NCI-H1417 treated with DMSO at 0.1 percent for 48 hours (cell line): ENCODE results near the gene CCDC137.
A peak's percentile ranks its signal among the peaks of the same experiment; 100 is the strongest.

Experiments
- DNase-seq: peaks from one replicate; lab custom pipeline; 2025; lab: John Stamatoyannopoulos, UW

Gene CCDC137

DNA sequence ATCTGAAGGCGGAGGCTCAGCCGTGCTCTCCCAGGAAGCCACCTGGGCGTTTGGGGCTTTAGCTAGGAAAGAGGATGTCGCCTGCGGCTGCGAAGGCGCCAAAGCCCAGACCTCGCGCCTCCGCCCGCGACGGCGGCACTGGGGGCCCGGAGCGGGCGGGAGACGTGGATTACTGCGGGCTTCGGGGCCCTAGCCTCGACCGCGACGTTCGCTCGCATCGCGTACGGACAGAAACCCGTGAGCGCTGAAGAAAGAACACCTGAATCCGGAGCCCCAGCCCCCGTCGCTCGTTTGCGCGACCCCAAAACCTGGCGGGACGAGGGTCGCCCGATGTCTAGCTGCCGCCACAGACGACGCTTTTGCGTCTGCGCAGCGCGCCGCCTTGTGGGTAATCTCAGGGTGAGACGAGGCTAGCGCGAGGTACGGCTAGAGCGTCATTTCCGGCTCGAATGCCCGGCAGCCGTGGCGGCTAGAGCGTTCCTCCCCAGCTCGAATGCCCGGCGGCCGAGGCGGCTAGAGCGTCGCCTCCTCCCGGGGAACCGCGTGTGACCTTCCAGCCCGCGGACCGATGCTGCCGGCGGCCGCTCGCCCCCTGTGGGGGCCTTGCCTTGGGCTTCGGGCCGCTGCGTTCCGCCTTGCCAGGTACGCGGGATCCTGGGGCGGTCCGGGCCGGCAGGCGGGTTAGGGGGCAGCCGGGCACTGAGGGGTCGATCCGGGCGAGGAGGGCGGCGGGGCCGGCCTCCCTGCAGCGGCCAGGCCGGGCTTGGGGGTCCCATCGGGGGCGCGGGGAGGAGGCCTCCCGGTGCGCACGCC, 36.6 kb downstream of the CCDC137 start, which contains the start of gene MRPL12:
Gene MRPL12, plus strand, starts transcription at position 434 of the 813 bp plus-strand sequence. Its CDS starts 135 bp downstream, at position 569.
- peak; percentile 50 for DNase-seq

- no peak for DNase-seq
Measured at GRCh38 chr17:81703747-81704654, 37.5 kb downstream of the CCDC137 start.

DNA sequence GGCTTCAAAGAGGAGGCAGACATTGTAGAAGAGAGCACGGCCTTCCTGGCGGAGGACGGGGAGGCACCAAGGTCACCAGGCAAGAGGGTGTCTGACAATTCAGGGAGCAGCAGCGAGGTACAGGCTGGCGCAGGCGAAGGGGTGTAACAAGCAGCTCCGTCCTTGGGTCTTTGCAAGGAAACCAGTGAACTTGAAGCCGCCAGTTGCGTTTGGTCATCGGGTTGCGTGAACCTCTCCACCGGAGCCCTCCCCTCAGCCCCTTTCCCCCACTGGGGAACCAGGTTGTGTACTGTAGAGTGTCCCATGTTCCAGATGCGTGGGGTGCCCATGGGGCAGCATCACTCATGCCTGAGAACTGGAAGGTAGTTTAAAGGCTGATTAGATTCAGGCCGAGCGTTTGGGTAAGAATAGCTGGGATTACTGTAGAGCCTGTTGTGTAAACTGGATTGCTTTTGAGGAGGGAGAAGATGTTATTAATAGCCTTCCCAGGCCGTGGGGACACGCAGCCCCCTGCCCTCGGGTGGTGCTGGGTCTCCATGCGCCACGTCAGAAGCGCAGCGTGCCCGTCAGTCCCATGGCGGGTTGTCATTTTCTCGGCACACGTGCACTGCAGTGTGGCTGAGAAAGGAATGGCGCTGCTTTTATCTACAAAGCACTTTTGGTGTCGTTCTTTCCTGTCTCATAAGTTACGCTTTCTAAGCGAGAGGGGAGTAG, 39.1 kb downstream of the CCDC137 start:
- DNase-seq = no peak

GRCh38 chr17:81706232-81706611, 39.7 kb downstream of the CCDC137 start:
- DNase-seq = no peak

GRCh38 chr17:81706757-81707624, 40.5 kb downstream of the CCDC137 start:
- DNase-seq = no peak

DNA sequence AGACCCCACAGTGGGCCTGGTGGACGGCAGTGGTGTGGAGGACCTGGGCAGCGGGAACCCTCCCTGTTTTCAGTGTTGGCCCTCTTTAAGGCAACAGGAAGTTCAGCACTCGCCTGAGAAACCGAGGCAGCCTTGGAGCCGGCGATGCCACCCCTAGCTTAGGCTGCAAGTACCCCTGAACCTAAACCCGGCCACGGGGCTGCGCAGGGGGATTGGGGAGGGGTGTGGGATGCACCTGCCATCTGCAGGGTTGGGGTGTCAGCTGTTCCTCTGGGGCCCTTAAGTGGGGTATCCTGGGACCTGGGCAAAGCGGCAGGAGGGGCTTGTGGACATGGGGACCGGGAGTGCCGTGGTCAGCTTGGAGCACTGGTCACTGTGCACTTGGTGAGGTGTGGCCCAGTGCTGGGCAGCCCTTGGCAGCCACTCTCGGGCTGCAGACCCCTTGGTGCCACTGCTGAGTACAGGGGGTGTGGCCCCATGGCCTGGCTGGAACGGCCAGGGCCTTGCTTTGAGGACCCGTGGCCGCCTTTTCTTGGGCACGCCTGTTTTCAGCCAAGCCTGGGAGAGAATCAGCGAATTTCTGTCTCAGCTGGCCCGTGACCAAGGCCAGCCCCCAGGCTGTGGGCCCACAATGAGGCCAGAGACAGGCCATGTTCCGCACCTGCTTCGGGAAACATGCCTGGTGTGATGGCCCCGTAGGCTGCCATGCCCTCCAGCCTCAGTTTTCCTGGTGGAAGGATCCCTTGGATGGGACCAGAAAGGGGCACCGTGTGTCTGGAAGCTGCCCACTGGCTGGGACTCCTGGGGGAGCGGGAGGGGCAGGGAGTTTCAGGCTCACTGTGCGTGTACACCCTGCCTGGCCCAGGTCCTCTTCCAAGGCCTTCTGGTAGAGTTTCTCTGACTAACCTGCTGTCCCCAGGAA, 41.4 kb downstream of the CCDC137 start:
- DNase-seq = no peak

DNA sequence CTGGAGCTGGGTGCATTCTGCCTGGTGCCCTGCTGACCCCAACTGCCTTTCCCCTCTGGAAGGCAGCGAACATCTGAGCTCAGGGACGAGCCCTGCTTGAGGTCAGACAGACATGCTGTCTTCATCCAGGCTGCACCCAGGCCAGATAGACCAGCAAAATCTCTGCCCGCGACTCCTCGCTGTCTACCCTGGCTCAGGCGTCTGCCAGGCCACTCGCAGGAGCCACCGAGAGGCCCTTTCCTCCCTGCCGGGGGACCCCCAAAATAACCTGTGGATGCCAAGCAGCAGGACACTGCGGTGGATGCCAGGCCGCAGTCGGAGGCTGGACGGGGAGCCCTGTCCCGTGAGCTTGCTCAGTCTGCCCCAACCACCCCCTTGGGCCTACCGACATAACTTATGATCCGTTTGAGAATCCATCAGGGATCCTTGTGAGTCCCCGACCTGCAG, 42.2 kb downstream of the CCDC137 start:
- DNase-seq = no peak

- no peak for DNase-seq
Measured at GRCh38 chr17:81710514-81711308, 44.2 kb downstream of the CCDC137 start.

DNA sequence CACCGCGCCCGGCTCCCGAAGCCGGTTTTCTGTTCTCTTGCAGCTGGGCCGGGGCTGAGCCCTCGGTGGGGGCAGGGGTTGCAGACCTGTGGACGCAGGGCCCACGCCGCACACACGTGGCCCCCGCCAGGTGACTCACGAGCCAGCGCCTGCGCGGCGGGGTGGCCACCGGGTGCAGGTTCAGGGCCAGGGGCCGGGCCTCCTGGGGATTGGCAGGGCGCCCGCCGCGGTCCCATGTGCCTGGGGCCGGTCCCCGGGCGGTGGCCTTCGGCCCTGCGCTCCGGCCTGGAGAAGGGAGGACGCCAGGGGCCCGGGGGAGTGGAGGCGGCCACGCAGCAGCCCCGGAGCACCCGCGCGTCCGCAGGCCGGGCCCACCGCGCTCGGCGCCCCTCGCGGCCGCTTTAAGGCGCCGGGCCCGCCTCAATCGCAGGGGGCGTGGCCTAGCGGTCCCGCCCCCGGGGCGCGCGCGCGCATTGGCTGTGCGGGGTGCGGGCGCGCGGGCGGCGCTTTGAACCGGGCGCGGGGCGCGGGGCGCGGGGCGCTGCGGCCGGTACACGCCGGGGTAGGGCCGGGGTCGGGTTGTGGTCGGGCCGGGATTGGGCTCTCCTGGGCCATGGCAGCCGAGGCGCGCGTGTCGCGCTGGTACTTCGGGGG, 45.4 kb downstream of the CCDC137 start, which contains the start of gene SLC25A10:
Gene SLC25A10, plus strand, starts transcription at position 471 of the 654 bp plus-strand sequence. Its CDS starts 143 bp downstream, at position 614.
- no peak for DNase-seq

GRCh38 chr17:81712468-81713003, 46.0 kb downstream of the CCDC137 start:
- no peak for DNase-seq

GRCh38 chr17:81713004-81713555, 46.5 kb downstream of the CCDC137 start:
- no peak for DNase-seq

- no peak for DNase-seq
Measured at GRCh38 chr17:81713556-81714411, 47.2 kb downstream of the CCDC137 start.

DNA sequence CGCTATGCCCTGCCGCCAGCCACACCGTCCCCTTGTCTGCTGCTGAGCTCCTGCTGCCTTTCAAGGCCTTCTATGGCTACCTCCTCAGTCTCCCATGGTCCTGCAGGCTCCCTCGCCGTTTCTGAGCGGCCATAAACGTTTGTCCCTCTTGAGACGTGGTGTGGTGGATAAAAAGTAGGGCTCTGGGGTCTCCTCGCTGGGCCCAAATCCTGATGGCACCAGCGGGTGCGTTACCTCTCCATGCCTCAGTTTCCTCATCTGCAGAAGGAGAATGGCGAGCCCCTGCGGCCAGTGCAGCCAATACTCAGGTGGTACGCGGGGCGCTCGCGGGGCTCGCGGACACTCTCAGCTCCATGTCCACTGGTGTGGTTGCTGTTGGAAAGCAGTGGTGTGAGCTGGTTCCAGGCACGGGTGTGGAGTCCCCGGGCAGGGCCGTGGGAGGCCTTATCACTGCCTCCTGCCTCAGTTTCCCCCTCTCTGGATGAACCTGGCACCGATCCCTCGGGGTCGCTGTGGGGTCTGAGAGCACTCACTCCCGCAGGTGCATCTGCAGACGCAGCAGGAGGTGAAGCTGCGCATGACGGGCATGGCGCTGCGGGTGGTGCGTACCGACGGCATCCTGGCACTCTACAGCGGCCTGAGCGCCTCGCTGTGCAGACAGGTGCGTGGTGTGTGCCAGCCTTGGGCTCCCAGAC, 48.0 kb downstream of the CCDC137 start:
- DNase-seq = no peak

DNA sequence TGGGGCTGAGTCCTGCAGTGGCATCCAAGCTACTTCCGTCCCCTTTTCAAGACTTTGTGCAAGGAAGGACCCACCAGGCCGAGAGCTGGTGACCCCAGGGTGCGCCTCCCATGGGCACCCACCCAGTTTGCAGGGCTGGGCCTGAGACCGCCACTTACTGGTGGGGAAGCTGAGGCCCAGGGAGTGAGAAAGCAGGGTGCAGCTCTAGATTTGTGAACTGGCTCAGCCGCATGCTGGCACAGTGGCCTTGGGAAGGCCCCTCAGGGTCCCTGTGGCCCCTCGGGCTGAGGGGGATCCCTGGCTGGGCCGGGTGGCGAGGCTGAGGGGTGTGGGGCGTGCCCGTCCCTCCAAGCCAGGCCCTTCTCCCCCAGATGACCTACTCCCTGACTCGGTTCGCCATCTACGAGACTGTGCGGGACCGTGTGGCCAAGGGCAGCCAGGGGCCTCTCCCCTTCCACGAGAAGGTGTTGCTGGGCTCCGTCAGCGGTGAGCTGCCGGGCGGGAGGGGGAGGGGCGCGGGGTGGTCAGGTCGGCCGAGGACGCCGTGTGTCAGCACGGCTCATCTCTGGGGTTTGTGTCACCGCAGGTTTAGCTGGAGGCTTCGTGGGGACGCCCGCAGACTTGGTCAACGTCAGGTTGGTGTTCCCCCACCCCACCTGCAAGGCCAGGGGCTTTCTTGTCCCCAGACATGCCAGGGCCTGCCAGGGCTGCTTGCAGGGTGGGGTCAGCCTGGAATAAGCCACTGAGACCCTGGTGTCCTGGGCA, 48.8 kb downstream of the CCDC137 start:
- no peak for DNase-seq

- no peak for DNase-seq
Measured at GRCh38 chr17:81715872-81716673, 49.5 kb downstream of the CCDC137 start.
